Mesenchymal stem cell (in vitro differentiated cells and primary cell): ENCODE results near the gene IL1RAPL1.

Experiments
- DNase-seq: peaks from one replicate; pipeline ENCODE4 v3.0.0-alpha.2; 2013
- H2AFZ ChIP-seq: one replicate; pipeline ENCODE4 v1.6.1; 2013; ENCODE audit warnings: low read depth, mild to moderate bottlenecking, control low read depth, inconsistent platforms, low read length, moderate library complexity
- H2AK5ac ChIP-seq: 2 replicates; pipeline ENCODE4 v1.6.1; 2013; ENCODE audit warnings: low read length, moderate library complexity, mild to moderate bottlenecking, inconsistent platforms; ENCODE audit not compliant: severe bottlenecking
- H2BK120ac ChIP-seq: one replicate; pipeline ENCODE4 v1.6.1; 2013; ENCODE audit warnings: low read depth, mild to moderate bottlenecking, inconsistent platforms, low read length, moderate library complexity
- H2BK12ac ChIP-seq, 2 experiments: one replicate each; pipeline ENCODE4 v1.6.1; 2013; ENCODE audit warnings: inconsistent platforms in 2 of 2, low read length in 2 of 2, mild to moderate bottlenecking in 2 of 2, moderate library complexity in 2 of 2, control low read depth in 1 of 2
- H2BK15ac ChIP-seq: one replicate; pipeline ENCODE4 v1.6.1; 2013; ENCODE audit warnings: mild to moderate bottlenecking, low read depth, inconsistent platforms; ENCODE audit not compliant: poor library complexity, severe bottlenecking
- H2BK5ac ChIP-seq: 2 replicates; pipeline ENCODE4 v1.6.1; 2013; ENCODE audit warnings: low read depth, mild to moderate bottlenecking, low read length, control low read depth, inconsistent platforms; ENCODE audit not compliant: poor library complexity, severe bottlenecking
- H3K14ac ChIP-seq, 2 experiments: one replicate each; pipeline ENCODE4 v1.6.1; 2013; ENCODE audit warnings: inconsistent platforms in 2 of 2, low read length in 2 of 2, control low read depth in 1 of 2, mild to moderate bottlenecking in 1 of 2, moderate library complexity in 1 of 2
- H3K18ac ChIP-seq, 2 experiments: one replicate each; pipeline ENCODE4 v1.6.1; 2013; ENCODE audit warnings: inconsistent platforms in 2 of 2, low read length in 2 of 2, control low read depth in 1 of 2, low read depth in 1 of 2, mild to moderate bottlenecking in 1 of 2
- H3K23ac ChIP-seq, 2 experiments: one replicate each; pipeline ENCODE4 v1.6.1; 2013; ENCODE audit warnings: inconsistent platforms in 2 of 2, low read length in 2 of 2, mild to moderate bottlenecking in 2 of 2, moderate library complexity in 2 of 2, control low read depth in 1 of 2
- H3K27ac ChIP-seq: 2 replicates; pipeline ENCODE4 v1.5.1; 2013; ENCODE audit warnings: mild to moderate bottlenecking, moderate library complexity, low read length, control low read depth, inconsistent platforms; ENCODE audit not compliant: poor library complexity, severe bottlenecking
- H3K27me3 ChIP-seq, 2 experiments: 2 replicates each; pipeline versions ENCODE4 v1.6.1 to v1.7.0; 2013; ENCODE audit warnings: low read length in 2 of 2, mild to moderate bottlenecking in 2 of 2, moderate library complexity in 2 of 2, control low read depth in 1 of 2, inconsistent platforms in 1 of 2; ENCODE audit not compliant: control insufficient read depth in 1 of 2, insufficient read depth in 1 of 2
- H3K36me3 ChIP-seq, 2 experiments: 2 replicates each; pipeline versions ENCODE4 v1.6.1 to v1.7.0; 2013; ENCODE audit warnings: low read length in 2 of 2, control low read depth in 1 of 2, inconsistent platforms in 1 of 2, low read depth in 1 of 2, mild to moderate bottlenecking in 1 of 2; ENCODE audit not compliant: insufficient read depth in 2 of 2, control insufficient read depth in 1 of 2
- H3K4ac ChIP-seq, 2 experiments: one replicate each; pipeline ENCODE4 v1.6.1; 2013; ENCODE audit warnings: inconsistent platforms in 2 of 2, low read length in 2 of 2, mild to moderate bottlenecking in 2 of 2, moderate library complexity in 2 of 2, control low read depth in 1 of 2, low read depth in 1 of 2
- H3K4me1 ChIP-seq: 2 replicates; pipeline ENCODE4 v1.6.1; 2013; ENCODE audit warnings: low read depth, low read length, control low read depth; ENCODE audit not compliant: control insufficient read depth, insufficient read depth
- H3K4me2 ChIP-seq: 2 replicates; pipeline ENCODE4 v1.6.1; 2013; ENCODE audit warnings: low read length, mild to moderate bottlenecking, inconsistent platforms; ENCODE audit not compliant: poor library complexity, severe bottlenecking
- H3K4me3 ChIP-seq, 2 experiments: 2 replicates each; pipeline versions ENCODE4 v1.5.1 to v1.7.0; 2013; ENCODE audit warnings: low read length in 2 of 2, mild to moderate bottlenecking in 2 of 2, control low read depth in 1 of 2, low read depth in 1 of 2; ENCODE audit not compliant: insufficient read depth in 1 of 2
- H3K79me1 ChIP-seq: replicated peaks from 2 replicates; pipeline ENCODE4 v1.6.1; 2013; ENCODE audit warnings: mild to moderate bottlenecking, control low read depth, low read length, inconsistent platforms; ENCODE audit not compliant: poor library complexity, severe bottlenecking
- H3K9ac ChIP-seq: 2 replicates; pipeline ENCODE4 v1.7.0; 2013; ENCODE audit warnings: mild to moderate bottlenecking, low read length, moderate library complexity
- H3K9me3 ChIP-seq: 2 replicates; pipeline ENCODE4 v1.7.0; 2013; ENCODE audit warnings: mild to moderate bottlenecking, low read length; ENCODE audit not compliant: control insufficient read depth
- H4K8ac ChIP-seq: one replicate; pipeline ENCODE4 v1.6.1; 2013; ENCODE audit warnings: inconsistent platforms, mild to moderate bottlenecking, low read length, moderate library complexity
- H4K91ac ChIP-seq: one replicate; pipeline ENCODE4 v1.6.1; 2013; ENCODE audit warnings: mild to moderate bottlenecking, low read length, inconsistent platforms
- WGBS: methylation state at CpG from one replicate; pipeline ENCODE4 v1.1.7; 2013; ENCODE audit warnings: mixed read lengths; 5-methylcytosine and 5-hydroxymethylcytosine counted together

The IL1RAPL1 gene

GRCh38 chrX:28718450-28718849, 131.2 kb downstream of the IL1RAPL1 start:
- no peaks in the 10 kb centered on the region for H3K79me1 ChIP-seq
- no peak overlapping the region for H3K4ac ChIP-seq
- no peaks in the 10 kb centered on the region for H3K36me3 ChIP-seq
- DNase-seq = no peak
- H2BK120ac ChIP-seq = no peak overlapping the region
- H3K18ac ChIP-seq = no peak overlapping the region
- no peak overlapping the region for H2BK12ac ChIP-seq
- no peak overlapping the region for H2AK5ac ChIP-seq
- no peak overlapping the region for H3K27ac ChIP-seq
- no peak overlapping the region for H3K9ac ChIP-seq
- H3K4me1 ChIP-seq = no peaks in the 10 kb centered on the region
- no peaks in the 10 kb centered on the region for H3K27me3 ChIP-seq
- H2BK15ac ChIP-seq = no peak overlapping the region
- no peak overlapping the region for H2AFZ ChIP-seq
- no peak overlapping the region for H4K8ac ChIP-seq
- no peak overlapping the region for H4K91ac ChIP-seq
- H3K4me3 ChIP-seq = no peak overlapping the region
- H3K23ac ChIP-seq = no peak overlapping the region
- WGBS = no CpG with 5 or more reads among the region's 1 CpG
- H3K14ac ChIP-seq = no peak overlapping the region
- H3K9me3 ChIP-seq = no peaks in the 10 kb centered on the region
- no peak overlapping the region for H3K4me2 ChIP-seq
- H2BK5ac ChIP-seq = no peak overlapping the region

- H3K36me3 ChIP-seq = no peaks in the 10 kb centered on the region
- H4K8ac ChIP-seq = no peak overlapping the region
- H4K91ac ChIP-seq = no peak overlapping the region
- H3K79me1 ChIP-seq = no peaks in the 10 kb centered on the region
- no peak overlapping the region for H3K27ac ChIP-seq
- no peak overlapping the region for H2AK5ac ChIP-seq
- H3K4ac ChIP-seq = no peak overlapping the region
- DNase-seq = no peak
- H3K4me2 ChIP-seq = no peak overlapping the region
- no peak overlapping the region for H2BK120ac ChIP-seq
- no CpG with 5 or more reads among the region's 2 CpGs for WGBS
- H2BK15ac ChIP-seq = no peak overlapping the region
- H3K14ac ChIP-seq = no peak overlapping the region
- peaks cover 2% of the 10 kb centered on the region for H3K9me3 ChIP-seq
- H3K4me3 ChIP-seq = no peak overlapping the region
- no peak overlapping the region for H3K23ac ChIP-seq
- no peaks in the 10 kb centered on the region for H3K27me3 ChIP-seq
- H2BK12ac ChIP-seq = no peak overlapping the region
- no peak overlapping the region for H2AFZ ChIP-seq
- no peaks in the 10 kb centered on the region for H3K4me1 ChIP-seq
- H2BK5ac ChIP-seq = no peak overlapping the region
- H3K18ac ChIP-seq = no peak overlapping the region
- H3K9ac ChIP-seq = no peak overlapping the region
Observed at GRCh38 chrX:28719620-28720019, 132.4 kb downstream of the IL1RAPL1 start.

GRCh38 chrX:28752330-28752729, 165.1 kb downstream of the IL1RAPL1 start:
- Histone ChIP-seq H2BK12ac (no peak overlapping the region), H4K8ac (no peak overlapping the region), H3K9ac (no peak overlapping the region), H3K36me3 (no peaks in the 10 kb centered on the region), H3K79me1 (no peaks in the 10 kb centered on the region), H2AK5ac (no peak overlapping the region), H3K23ac (no peak overlapping the region), H2AFZ (no peak overlapping the region), H3K18ac (no peak overlapping the region), H3K14ac (no peak overlapping the region), H2BK15ac (no peak overlapping the region), H2BK120ac (no peak overlapping the region), H3K4ac (no peak overlapping the region), H3K4me3 (no peak overlapping the region), H3K4me2 (no peak overlapping the region), H3K27me3 (no peaks in the 10 kb centered on the region), H4K91ac (no peak overlapping the region), H3K27ac (no peak overlapping the region), H3K4me1 (no peaks in the 10 kb centered on the region), H2BK5ac (no peak overlapping the region), H3K9me3 (no peaks in the 10 kb centered on the region)
- WGBS = no CpG with 5 or more reads among the region's 2 CpGs
- no peak for DNase-seq

GRCh38 chrX:28756175-28756574, 168.9 kb downstream of the IL1RAPL1 start:
- H2BK15ac ChIP-seq = no peak overlapping the region
- no peaks in the 10 kb centered on the region for H3K27me3 ChIP-seq
- no peak overlapping the region for H3K4me2 ChIP-seq
- no peak overlapping the region for H3K9ac ChIP-seq
- H4K8ac ChIP-seq = no peak overlapping the region
- no peaks in the 10 kb centered on the region for H3K36me3 ChIP-seq
- no peak overlapping the region for H3K23ac ChIP-seq
- WGBS = 67% methylated on average over 1 of the region's 2 CpGs
- H2BK5ac ChIP-seq = no peak overlapping the region
- H2BK12ac ChIP-seq = no peak overlapping the region
- no peak overlapping the region for H3K18ac ChIP-seq
- no peak overlapping the region for H3K4ac ChIP-seq
- H2BK120ac ChIP-seq = no peak overlapping the region
- H3K79me1 ChIP-seq = no peaks in the 10 kb centered on the region
- H3K14ac ChIP-seq = no peak overlapping the region
- H3K4me1 ChIP-seq = no peaks in the 10 kb centered on the region
- no peaks in the 10 kb centered on the region for H3K9me3 ChIP-seq
- H3K27ac ChIP-seq = no peak overlapping the region
- no peak overlapping the region for H3K4me3 ChIP-seq
- DNase-seq = no peak
- no peak overlapping the region for H2AK5ac ChIP-seq
- H2AFZ ChIP-seq = no peak overlapping the region
- H4K91ac ChIP-seq = no peak overlapping the region
